Thoracic aorta (tissue), 2 donors: ENCODE data around the gene METTL17. TPM values are rescaled to one million over a fixed set of nuclear protein-coding genes. Genes with fewer than 3 reads are reported as not detected.

Experiments
- ATAC-seq: fragments of 150-250 bp; one replicate; pipeline ENCODE4 v1.8.0; 2017; ENCODE audit warnings: low read depth; ENCODE audit not compliant: insufficient number of reproducible peaks, low FRiP score
- DNase-seq: peaks from one replicate; pipeline ENCODE4 v3.0.0-alpha.2; 2020; ENCODE audit warnings: low spot score
- H3K27ac ChIP-seq, 2 donors: fragments of 200-600 bp; sonication (generic); 1 replicate in 1 of 2; 2 replicates in 1 of 2; pipeline ENCODE4 v1.5.1; 2016; ENCODE audit warnings: mild to moderate bottlenecking in 2 of 2, moderate library complexity in 2 of 2
- H3K27me3 ChIP-seq: fragments of 200-600 bp; sonication (generic); replicated peaks from 2 replicates; pipeline ENCODE4 v1.6.0; 2016; ENCODE audit warnings: mild to moderate bottlenecking; ENCODE audit not compliant: insufficient read depth
- H3K36me3 ChIP-seq: fragments of 200-600 bp; sonication (generic); one replicate; pipeline ENCODE4 v1.5.1; 2016
- H3K4me1 ChIP-seq, 2 donors: fragments of 200-600 bp; sonication (generic); 1 replicate in 1 of 2; 2 replicates in 1 of 2; pipeline versions ENCODE4 v1.5.1 to v1.6.0; 2016; ENCODE audit warnings: low read depth in 2 of 2, mild to moderate bottlenecking in 1 of 2; ENCODE audit not compliant: control insufficient read depth in 1 of 2
- H3K4me3 ChIP-seq: fragments of 200-600 bp; sonication (generic); 2 replicates; pipeline ENCODE4 v1.5.1; 2016; ENCODE audit warnings: mild to moderate bottlenecking
- H3K9me3 ChIP-seq: fragments of 200-600 bp; sonication (generic); 2 replicates; pipeline ENCODE4 v1.5.1; 2016
- CTCF ChIP-seq: fragments of 200-600 bp; sonication (generic); IDR thresholded peaks from one replicate; pipeline ENCODE4 v1.5.1; 2019; ENCODE audit warnings: antibody characterized with exemption
- total RNA-seq, 2 donors: library from RNA; depleted of rRNA; stranded (reverse); fragments of >200 nt; gene quantifications; one replicate each; pipeline versions ENCODE4 v1.1.0 to v1.2.3, GENCODE V29; 2016

The METTL17 gene
- total RNA-seq, 2 donors from 2014 or later = 94.8 to 141 TPM

DNA sequence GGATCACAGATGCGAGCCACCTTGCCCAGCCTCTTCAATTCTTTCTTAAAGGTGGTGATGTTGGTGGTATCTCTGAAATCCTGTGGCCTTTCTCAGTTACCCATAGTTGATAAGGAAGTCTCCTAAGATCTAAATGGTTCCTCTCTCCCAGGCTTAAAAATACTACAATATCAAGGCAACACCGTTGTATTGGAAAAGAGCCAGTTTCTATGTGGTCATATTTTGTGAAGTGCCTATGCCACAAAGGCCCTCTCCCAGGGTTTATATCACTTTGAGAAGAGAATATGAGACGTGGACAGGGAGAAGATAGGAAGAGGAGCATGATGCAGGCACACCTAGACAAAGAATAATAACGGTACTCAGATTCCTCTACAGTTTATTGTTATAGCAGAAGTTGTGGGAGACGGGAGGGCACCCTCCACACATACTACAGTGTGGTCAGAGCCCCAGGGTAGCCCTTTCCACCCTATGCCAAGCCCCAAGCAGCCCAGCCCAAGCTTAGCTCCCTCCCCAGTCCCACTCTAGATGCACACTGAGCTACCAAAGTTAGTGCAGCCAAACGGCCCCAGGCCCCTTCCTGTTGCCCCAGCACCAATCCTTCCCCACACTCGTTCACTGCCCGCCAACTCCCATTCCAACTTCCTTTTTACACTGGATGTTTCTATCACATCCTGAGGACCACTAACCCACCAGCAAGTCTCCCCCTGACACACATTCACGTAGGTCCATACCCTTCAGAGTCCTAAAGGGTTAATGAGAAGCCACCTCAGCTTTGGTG lies 26.8 kb downstream of the METTL17 start:
- Histone ChIP-seq H3K36me3 (peaks cover 37% of the 10 kb centered on the region), H3K9me3 (no peaks in the 10 kb centered on the region), H3K27ac (no peak overlapping the region), H3K27me3 (no peaks in the 10 kb centered on the region), H3K4me3 (no peak overlapping the region), H3K4me1 (no peaks in the 10 kb centered on the region)
- TF ChIP-seq CTCF = no peak
- ATAC-seq = no peak
- no peak for DNase-seq

- Histone ChIP-seq H3K9me3 (no peaks in the 10 kb centered on the region), H3K4me1 (peaks cover 0 to 5% of the 10 kb centered on the region in 2 donors), H3K4me3 (no peak overlapping the region), H3K27me3 (no peaks in the 10 kb centered on the region), H3K27ac (no peak overlapping the region), H3K36me3 (peaks cover 39% of the 10 kb centered on the region)
- no peak for DNase-seq
- no peak for ATAC-seq
- no peak for TF ChIP-seq CTCF
Measured at GRCh38 chr14:21017528-21018245, 27.9 kb downstream of the METTL17 start.

DNA sequence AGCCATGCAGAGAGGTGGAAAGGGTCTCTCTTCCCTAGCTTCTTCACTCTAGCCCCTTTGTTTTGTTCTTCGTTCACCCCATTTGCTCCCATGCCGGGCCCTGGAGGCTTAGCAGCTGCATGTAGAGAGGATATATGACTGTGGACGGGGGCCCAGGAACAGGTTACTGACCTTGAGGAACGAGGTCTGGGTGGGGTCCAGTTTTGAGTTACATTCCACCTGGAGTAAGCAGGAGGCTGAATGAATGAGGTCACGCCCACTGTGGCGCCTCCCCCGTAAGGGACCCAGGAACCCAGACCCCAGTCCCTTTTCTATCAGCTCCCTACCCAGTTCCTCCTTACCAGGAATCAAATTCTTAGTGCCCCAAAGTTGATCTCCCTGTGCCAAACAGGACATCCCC lies 28.5 kb downstream of the METTL17 start:
- TF ChIP-seq CTCF = no peak
- Histone ChIP-seq H3K27ac (no peak overlapping the region), H3K4me1 (peaks cover 0 to 11% of the 10 kb centered on the region in 2 donors), H3K27me3 (no peaks in the 10 kb centered on the region), H3K4me3 (no peak overlapping the region), H3K9me3 (no peaks in the 10 kb centered on the region), H3K36me3 (peaks cover 39% of the 10 kb centered on the region)
- DNase-seq (no peak), ATAC-seq (no peak)

DNA sequence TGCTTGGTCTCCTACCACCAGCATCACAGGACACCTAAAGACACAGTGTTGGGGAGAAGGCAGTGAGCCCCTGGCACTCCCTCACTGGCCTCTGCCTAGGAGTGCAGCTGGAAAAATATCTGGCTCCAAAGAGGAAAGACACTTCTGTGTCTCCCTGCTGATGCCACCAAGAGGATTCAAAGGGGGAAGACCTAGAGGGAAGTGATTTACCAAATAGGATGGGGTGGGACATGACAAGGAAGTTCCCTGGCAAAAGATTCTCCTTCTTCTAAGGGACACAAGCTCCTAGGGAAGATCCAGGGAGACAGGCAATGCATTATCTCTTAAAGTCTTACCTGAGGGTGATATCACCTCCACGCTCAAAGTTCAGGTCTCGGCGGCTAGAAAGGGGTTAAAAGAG lies 29.0 kb downstream of the METTL17 start:
- ATAC-seq (no peak), DNase-seq (no peak)
- TF ChIP-seq CTCF = no peak
- H3K27ac ChIP-seq = no peak overlapping the region
- peaks cover 0 to 16% of the 10 kb centered on the region in 2 donors for H3K4me1 ChIP-seq
- H3K4me3 ChIP-seq = no peak overlapping the region
- H3K9me3 ChIP-seq = no peaks in the 10 kb centered on the region
- H3K27me3 ChIP-seq = no peaks in the 10 kb centered on the region
- H3K36me3 ChIP-seq = peaks cover 39% of the 10 kb centered on the region

DNA sequence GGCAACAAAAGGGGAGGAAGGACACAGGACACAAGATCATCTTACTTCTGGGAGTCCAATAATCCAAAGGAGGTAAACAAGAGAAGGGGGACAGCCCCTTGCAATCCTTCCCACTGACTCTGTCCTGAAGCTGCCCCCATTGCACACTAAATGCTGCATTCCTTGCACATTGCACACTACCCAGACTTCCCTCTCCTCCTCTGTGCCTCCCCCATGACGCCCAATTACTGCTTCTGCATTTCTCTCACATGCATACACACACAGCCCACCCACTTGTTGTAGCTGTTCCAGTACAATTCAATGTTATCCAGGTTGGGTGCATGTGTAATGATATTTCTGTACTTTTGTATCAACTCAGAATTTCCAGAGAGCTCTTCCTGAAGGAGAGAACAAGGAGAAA lies 29.6 kb downstream of the METTL17 start:
- Histone ChIP-seq H3K36me3 (peaks cover 39% of the 10 kb centered on the region), H3K27me3 (no peaks in the 10 kb centered on the region), H3K4me1 (peaks cover 0 to 22% of the 10 kb centered on the region in 2 donors), H3K27ac (no peak overlapping the region), H3K4me3 (no peak overlapping the region), H3K9me3 (no peaks in the 10 kb centered on the region)
- DNase-seq (no peak), ATAC-seq (no peak)
- no peak for TF ChIP-seq CTCF
